ENCODE measurements around the gene PGAM4.
"Not testable (repeated sequence)": the region's sequence is repeated elsewhere in the genome, so short reads cannot be mapped to it uniquely, and the experiment has no call there.

The PGAM4 gene

DNA sequence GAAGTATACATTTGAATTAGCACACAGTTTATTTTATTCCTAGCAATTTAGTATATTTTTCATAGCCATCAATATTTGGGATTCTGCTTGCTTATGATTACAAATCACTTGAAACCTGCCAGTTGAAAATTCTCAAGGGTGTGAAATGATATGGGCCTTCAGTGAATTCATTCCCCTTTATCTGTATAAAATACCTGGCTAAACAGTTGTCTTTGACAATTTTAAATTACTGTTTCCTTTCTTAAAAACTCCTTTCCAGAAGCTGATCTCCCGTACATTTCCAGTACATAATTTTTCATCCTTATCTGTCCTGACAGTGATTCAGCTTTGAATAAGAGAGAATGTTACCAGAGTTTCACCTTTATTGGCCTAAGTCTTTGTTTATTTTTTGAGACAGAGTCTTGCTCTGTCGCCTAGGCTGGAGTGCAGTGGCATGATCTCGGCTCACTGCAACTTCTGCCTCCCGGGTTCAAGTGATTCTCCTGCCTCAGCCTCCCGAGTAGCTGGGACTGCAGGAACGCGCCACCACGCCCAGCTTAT is 45.0 kb downstream of the PGAM4 start:
- no peak for DNase-seq

DNA sequence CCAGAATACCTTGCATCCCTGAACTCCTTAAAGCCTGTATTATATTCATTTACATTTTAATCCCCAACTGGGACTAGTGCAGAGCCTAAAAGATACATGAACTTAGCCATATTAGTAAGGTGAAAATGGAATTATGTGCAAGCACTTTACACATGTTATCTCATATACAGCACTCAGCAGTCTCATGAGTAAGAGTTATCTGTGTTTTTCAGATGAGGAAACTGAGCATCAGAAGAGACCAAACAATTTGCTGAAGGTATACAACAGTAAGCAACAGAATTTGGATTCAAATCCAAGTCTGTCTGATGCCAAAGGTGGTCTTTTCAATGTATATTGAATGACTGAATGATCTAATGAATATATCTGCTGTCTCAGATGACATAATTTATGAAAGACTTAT is 46.7 kb downstream of the PGAM4 start:
- no peak for DNase-seq

DNA sequence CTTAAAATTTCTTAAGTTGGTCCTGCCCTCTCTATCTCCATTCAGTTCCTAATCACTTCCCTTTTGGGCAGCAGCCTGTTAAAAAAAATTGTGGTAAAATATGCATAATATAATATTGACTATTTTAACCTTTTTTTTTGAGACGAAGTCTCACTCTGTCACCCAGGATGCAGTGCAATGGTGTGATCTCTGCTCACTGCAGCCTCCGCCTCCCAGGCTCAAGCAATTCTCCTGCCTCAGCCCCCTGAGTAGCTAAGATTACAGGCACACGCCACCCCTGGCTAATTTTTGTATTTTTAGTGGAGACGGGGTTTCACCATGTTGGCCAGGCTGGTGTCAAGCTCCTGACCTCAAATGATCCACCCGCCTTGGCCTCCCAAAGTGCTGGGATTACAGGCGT is 50.1 kb downstream of the PGAM4 start:
- not testable (repeated sequence) for DNase-seq

DNA sequence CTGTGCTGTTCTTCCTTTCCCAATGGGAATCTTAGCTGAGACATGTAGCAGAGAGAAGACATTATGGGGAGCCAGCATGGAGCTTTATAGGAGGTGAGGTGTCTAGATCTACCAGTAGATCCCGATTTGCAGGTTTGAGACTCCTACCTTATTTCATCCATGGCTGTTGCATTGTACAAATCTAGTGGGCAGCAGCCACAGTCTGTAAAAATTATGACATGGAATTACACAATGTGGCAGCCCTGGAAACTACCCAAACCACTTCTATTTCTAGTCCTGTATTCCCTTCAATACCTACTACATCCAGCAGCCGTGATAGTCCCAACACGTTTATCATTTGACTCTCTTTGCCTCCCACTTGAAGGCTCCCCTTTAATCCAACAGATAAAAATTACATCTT is 50.9 kb downstream of the PGAM4 start:
- DNase-seq = no peak
